BE2C (cell line): Measurements from ENCODE around the gene STARD10.

Source experiments
- DNase-seq: peaks from one replicate; pipeline ENCODE4 v3.0.0-alpha.2; 2020
- H3K27me3 ChIP-seq: fragments of 250-450 bp; sonication (Bioruptor Pico); 2 replicates; pipeline ENCODE4 v1.5.1; 2020; ENCODE audit warnings: mild to moderate bottlenecking
- H3K36me3 ChIP-seq: fragments of 250-450 bp; sonication (Bioruptor Pico); 2 replicates; pipeline ENCODE4 v1.5.1; 2020; ENCODE audit warnings: mild to moderate bottlenecking
- H3K4me1 ChIP-seq: fragments of 250-450 bp; sonication (Bioruptor Pico); 2 replicates; pipeline ENCODE4 v1.5.1; 2020
- H3K4me3 ChIP-seq: 2 replicates; pipeline ENCODE4 v1.5.1; 2011; ENCODE audit warnings: low read depth, low read length
- H3K9me3 ChIP-seq: fragments of 250-450 bp; sonication (Bioruptor Pico); 2 replicates; pipeline ENCODE4 v1.5.1; 2020
- CTCF ChIP-seq: IDR thresholded peaks from 2 replicates; pipeline ENCODE4 v1.5.1; 2012; ENCODE audit warnings: mild to moderate bottlenecking, low read depth, low read length

STARD10 gene

GRCh38 chr11:72742513-72743320, 51.1 kb downstream of the STARD10 start:
- no peak for DNase-seq
- Histone ChIP-seq H3K9me3 (no peaks in the 10 kb centered on the region), H3K27me3 (no peaks in the 10 kb centered on the region), H3K4me1 (peaks cover 12% of the 10 kb centered on the region), H3K36me3 (no peaks in the 10 kb centered on the region; the same call in 1 of the 2 replicates), H3K4me3 (no peak overlapping the region)
- no peak for TF ChIP-seq CTCF

GRCh38 chr11:72741849-72742512, 51.9 kb downstream of the STARD10 start:
- Histone ChIP-seq H3K36me3 (no peaks in the 10 kb centered on the region; the same call in 1 of the 2 replicates), H3K4me3 (no peak overlapping the region), H3K27me3 (no peaks in the 10 kb centered on the region), H3K9me3 (no peaks in the 10 kb centered on the region), H3K4me1 (peaks cover 12% of the 10 kb centered on the region)
- no peak for DNase-seq
- TF ChIP-seq CTCF: no peak

- no peaks in the 10 kb centered on the region for H3K9me3 ChIP-seq
- H3K4me1 ChIP-seq: peaks cover 18% of the 10 kb centered on the region
- H3K36me3 ChIP-seq: no peaks in the 10 kb centered on the region; the same call in 1 of the 2 replicates
- DNase-seq: no peak
- no peak for TF ChIP-seq CTCF
- no peak overlapping the region for H3K4me3 ChIP-seq
- no peaks in the 10 kb centered on the region for H3K27me3 ChIP-seq
These were observed 52.4 kb downstream of the STARD10 start for GRCh38 chr11:72741429-72741833.

GRCh38 chr11:72740562-72741428, 53.1 kb downstream of the STARD10 start:
- Histone ChIP-seq H3K36me3 (no peaks in the 10 kb centered on the region; the same call in 1 of the 2 replicates), H3K27me3 (no peaks in the 10 kb centered on the region), H3K4me1 (peaks cover 21% of the 10 kb centered on the region), H3K9me3 (no peaks in the 10 kb centered on the region), H3K4me3 (no peak overlapping the region)
- no peak for DNase-seq
- TF ChIP-seq CTCF: no peak

GRCh38 chr11:72740060-72740424, 53.8 kb downstream of the STARD10 start:
- Histone ChIP-seq H3K27me3 (no peaks in the 10 kb centered on the region), H3K36me3 (no peaks in the 10 kb centered on the region; the same call in 1 of the 2 replicates), H3K9me3 (no peaks in the 10 kb centered on the region), H3K4me1 (peaks cover 21% of the 10 kb centered on the region), H3K4me3 (no peak overlapping the region)
- no peak for DNase-seq
- TF ChIP-seq CTCF: no peak
